Epithelial cell of prostate (primary cell): Measurements from ENCODE around the gene PTCD3.
A peak's percentile ranks its signal among the peaks of the same experiment; 100 is the strongest.

ENCODE experiments used
- DNase-seq: peaks from one replicate; pipeline ENCODE4 v3.0.0-alpha.2; 2011; ENCODE audit warnings: low read depth, low spot score
- H3K27ac ChIP-seq: fragments of 450-650 bp; 2 replicates; pipeline ENCODE4 v1.5.1; 2017; ENCODE audit warnings: mild to moderate bottlenecking

The PTCD3 gene

DNA sequence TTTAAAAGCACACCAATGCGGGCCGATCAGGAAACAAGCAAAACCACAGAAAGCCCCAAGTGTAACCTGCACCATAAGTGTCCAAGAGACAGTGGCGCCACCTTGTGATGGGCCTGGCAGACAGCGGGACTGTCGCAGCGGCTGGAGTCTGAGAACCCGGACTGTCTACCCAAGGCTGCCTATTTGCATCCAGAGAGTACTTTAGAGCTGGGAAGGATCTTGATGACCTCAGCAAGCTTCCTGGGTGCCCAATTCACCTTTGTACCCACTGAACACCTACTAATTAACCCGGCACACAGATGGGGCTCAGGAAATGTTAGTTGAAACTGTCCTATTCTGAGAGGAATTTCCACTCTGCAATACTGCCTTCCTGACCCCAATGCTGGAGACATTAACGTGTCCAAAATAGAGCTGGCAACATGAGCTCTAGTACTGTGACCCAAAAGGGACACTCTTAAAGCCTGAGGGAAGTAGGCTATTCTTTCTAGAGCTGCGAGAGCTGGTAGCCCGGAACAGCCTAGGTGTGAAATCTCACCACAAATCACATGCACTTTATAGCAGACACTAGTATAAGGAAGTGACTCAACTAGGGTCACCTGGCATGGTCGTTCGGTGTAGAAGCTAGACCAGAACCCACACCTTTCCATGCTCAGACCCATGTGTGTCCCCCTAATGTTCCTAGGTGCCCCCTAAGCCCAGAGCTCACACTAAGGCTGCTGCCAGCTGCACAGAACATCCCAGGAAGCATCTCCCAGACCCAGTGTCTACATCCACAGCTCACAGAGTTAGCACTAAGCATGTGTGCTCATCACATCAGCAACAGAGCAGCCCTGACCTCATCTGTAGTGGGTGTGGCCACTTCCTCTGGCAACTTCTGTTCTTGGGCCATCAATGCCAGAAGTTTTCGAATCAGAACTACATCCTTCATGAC, 25.8 kb upstream of the PTCD3 start:
- peak; percentile 16 for DNase-seq
- H3K27ac ChIP-seq = no peak overlapping the region

DNA sequence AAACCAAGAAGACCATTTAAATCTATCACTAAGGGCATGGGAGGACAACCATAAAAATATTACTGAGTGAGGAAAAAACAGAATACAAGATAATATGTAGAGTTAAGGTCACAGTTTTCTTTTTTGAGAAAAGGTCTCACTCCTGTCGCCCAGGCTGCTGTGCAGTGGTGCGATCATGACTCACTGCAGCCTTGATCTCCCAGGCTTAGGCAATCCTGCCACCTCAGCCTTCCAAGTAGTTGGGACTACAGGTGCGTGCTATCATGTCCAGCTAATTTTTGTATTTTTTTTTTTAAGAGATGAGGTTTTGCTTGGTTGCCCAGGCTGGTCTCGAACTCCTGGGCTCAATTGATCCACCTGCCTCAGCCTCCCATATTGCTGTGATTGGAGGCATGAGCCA, 24.3 kb upstream of the PTCD3 start:
- DNase-seq = no peak
- no peak overlapping the region for H3K27ac ChIP-seq

DNA sequence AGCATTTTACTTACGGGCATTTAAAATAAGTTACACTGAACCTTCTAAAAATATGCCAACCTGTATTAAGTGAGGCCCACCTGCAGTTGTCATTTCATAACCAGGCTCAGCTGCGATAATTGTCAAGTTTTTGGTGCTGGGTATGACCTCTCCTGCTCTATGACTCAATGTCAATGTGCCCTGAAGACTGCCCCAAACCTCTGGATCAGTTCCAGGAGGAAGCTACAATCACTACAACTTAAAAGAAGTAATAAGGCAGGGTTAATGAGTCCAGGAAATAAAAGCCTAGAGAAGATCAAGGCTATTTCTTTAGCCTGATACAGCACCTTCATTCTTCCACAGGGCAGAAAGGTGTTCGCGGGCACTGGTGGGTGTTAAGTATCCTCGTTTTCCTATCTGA, 23.3 kb upstream of the PTCD3 start:
- DNase-seq = no peak
- H3K27ac ChIP-seq = no peak overlapping the region

DNA sequence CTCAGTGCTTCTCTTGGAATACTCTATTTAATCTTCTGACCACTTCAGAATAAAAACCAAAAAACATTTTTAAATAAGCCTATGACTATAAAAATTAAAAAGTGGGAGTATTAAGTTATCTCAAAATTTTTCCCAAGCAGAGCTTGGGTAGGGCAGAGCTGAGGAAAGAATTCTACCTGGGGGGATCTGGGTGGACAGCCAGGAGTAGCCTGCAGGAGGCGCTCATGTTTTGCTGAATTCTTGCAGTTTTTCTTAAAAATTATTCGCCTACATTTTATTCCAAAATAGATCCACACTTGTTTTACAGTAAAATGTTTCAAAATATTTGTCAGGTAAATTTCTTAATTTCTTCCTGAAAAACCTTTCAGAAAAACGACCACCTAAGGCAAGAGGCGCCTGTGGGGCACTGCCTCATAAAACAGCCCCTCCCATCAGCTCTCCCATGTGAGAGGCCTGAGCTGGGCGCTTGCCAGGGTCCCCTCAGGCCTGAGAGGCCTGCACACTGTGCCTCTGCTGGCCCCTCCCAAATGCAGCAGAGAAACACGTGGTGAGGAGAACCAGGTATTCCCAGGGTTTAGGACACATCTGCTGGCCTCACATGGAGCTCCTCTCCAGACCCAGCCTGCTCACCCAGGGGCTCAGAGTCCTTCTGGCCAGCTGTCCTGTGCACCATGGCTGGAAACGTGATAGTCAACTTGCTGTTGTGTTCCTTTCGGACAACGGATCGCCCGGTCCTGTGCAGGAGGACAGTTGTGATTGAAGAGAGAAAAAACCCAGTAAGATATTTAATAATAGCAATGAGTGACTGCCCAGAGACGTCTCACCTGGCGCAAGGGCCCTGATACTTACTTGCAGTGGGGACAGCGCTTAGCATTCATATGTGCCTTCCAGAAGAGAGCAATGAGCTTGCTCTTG, 17.8 kb upstream of the PTCD3 start:
- H3K27ac ChIP-seq = no peak overlapping the region
- no peak for DNase-seq

DNA sequence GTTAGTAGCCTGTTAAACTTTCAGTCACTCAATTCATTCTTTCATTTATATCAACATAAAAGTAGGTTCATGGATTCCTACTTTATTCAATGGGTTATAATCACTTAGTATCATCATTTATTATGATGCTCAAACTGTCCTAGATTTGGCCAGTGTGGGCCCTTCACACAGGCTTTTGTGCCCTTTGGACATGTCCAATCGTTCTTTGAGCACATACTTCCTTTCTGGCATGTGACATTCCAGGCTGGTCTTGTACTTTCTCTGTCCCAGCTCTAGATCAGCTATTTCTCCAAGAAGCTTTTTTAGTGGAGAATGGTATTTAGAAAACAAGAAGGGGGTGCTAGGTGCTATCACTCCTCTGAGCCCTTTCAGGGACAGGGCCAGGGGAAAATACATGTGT, 11.8 kb upstream of the PTCD3 start:
- DNase-seq = no peak
- H3K27ac ChIP-seq = no peak overlapping the region

DNA sequence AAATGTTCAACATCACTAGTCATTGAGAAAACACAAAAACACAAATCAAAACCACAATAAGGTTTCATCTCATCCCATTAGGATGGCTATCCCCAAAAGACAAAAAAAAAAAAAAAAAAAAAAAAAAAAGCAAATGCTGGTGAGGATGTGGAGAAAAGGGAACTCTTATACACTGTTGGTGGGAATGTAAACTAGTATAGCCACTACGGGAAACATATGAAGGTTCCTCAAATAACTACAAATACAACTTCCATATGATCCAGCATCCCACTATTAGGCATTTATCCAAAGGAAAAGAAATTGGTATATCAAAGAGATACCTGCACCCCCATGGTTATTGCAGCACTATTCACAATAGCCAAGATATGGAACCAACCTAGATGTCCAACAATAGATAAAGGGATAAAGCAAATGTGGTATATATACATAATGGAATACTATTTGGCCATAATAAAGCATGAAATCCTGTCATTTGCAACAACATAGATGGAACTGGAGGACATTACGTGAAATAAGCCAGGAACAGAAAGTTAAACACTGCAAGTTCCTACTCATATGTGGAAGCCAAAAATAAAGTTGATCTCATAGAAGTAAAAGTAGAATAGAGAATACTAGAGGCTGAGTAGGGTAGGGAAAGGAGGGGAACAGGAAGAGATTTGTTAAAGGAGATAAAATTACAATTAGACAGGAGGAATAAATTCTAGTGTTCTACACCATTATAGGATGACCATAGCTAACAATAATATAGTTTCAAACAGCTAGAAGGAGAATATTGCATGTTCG, 8.7 kb upstream of the PTCD3 start:
- H3K27ac ChIP-seq = no peak overlapping the region
- DNase-seq = no peak

DNA sequence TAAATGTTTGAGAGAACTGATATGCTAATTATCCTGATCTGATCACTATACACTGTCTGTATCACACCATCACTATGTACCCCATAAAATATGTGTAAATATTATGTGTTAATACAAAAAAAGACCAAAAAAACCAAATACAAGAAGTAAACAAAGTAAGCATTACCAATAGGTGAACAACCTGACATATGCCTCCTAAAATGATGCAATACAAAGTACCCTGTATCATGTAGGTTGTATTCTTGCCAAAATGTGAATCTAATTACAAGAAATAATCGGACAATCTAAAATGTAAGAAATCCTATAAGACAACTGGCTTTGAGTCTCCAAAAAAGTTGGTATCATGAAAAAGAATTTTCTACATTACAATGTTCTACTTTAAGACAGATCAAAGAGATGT, 8.1 kb upstream of the PTCD3 start:
- no peak overlapping the region for H3K27ac ChIP-seq
- DNase-seq = no peak

DNA sequence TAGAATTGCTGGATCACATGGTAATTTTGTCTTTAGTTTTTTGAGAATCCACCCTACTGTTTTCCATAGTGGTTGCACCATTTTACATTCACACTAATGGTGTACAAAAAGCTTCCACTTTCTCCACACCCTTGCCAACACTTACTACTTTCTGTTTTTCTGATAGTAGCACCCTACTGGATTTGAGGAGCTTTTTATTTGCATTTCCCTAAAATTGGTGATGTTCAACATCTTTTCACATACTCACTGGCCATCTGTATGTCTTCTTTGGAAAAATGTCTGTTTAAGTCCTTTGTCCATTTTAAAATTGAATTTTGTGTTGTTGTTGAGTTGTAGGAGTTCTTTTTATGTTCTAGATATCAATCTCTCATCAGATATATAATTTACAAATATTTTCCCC, 3.9 kb upstream of the PTCD3 start:
- no peak for DNase-seq
- H3K27ac ChIP-seq = no peak overlapping the region

DNA sequence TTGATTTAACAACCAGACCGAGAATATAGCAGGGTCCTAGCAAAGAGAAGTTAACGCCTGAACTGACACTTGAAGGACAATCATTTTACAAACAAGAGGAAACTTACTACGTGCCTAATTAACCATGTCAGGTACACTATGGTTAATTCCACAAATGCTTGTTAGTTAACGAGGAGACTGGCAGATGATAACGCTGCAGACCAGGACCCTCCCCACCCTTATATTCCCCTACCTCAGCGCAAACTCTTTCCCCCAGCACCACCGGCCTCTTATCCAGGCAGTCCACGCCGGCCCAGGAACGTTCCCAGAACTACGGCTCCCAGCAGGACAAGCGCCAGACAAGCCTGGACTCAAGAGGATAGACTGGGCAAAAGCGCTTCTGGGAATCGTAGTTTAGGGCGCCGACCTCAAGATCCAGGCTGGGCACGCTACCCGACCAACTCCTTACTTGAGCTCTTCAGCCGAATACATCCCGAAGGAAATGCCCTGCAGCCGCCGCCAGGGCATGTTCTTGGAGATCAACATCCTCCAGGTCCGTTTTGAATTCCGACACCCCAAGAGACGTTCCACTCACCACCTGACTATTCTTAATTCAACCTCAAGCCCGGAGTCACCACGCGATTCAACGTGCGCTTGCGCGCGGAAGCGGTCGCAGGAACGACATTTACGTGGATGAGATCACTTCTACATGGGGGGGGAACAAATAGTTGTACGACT, 625 bp upstream of the PTCD3 start, which contains the start of gene POLR1A:
Gene POLR1A (minus strand): TSS at position 635 of the 717 bp plus-strand sequence. CDS start 110 bp downstream, at position 525.
- H3K27ac ChIP-seq = peak within 1 kb of the TSS; percentile 65
- peak; percentile 74 for DNase-seq

DNA sequence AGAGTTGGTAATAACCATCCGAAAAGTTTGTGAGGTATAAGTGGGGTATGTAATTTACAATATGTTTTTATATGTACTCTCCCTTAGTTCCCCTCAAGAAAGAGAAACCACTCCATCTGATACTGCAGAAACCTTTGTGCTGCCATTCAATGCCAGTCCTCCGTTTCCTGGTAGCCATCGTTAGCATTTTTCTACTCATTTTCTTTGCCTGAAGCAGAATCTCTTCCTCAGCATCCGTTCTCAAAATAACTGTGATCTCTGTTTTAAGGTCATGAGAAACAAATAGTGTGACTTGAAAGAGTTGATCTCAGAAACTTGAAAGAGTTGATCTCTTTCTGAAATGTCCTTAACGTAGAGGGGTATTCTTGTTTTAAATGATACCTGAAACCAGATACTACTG, 996 bp downstream of the PTCD3 start:
- H3K27ac ChIP-seq = no peak overlapping the region

DNA sequence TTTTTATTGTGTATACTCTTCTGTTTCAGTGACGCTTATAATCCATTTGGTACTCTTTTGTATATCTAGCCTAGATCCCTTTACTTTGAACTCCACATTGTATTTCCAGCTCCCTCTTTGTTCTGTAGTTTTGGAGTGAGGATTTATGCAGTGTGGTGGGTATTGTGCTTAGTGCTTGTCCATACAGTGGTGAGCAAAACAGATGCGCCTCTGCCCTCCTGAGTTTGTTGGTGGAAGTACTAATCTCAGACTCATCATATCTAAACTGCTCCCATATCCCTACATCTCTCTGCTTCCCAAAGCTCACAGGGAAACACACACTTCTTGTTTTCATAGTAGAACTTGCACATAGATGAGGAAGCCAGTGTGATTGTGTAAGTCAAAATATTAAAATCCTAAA, 12.1 kb downstream of the PTCD3 start:
- no peak overlapping the region for H3K27ac ChIP-seq
- no peak for DNase-seq

More for the DNA sequence above, 996 bp downstream of the PTCD3 start:
- DNase-seq = no peak

DNA sequence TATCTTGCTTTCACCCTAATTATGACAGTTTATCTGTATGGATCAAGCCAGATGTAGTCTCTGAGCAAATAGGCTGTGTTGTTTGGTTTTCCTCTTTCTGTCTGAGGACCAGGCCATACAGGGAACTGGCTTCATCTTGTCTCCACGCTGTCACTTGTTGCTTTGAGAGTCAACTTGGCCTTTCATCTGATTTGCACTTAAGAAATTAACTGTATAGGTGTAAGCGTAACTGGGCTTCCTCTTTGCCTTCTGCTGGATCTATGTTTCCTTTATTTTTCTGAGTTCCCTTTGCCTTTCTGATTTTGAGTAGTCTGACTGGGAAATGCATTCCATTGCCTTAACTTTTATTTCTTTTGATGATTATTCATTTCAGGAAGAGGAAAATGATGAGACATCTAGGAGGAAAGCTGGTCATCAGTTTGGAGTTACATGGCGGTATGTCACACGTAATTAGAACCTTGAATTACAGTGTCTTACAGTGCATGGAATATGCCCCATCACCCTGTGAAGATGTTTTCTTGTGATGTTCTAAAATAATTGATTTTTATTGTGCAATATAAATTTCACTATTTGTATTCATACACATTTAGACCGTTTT, 17.4 kb downstream of the PTCD3 start:
- H3K27ac ChIP-seq = no peak overlapping the region
- DNase-seq = no peak

DNA sequence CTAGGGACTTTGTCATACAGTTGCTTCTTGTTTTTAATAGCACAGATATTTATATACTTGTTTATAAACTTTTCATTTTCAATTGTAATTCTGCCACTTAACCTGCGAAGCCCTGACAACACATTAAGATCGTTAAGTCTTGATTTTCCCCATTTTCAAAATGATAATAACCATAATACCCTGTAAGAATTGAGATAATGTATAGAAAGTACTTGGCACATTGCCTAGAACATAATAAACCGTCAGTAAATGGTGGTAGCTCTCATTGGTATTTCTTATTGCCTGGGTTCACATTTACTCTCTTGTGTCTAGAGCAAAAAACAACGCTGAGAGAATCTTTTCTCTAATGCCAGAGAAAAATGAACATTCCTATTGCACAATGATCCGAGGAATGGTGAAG, 18.6 kb downstream of the PTCD3 start:
- H3K27ac ChIP-seq = no peak overlapping the region
- DNase-seq = no peak

DNA sequence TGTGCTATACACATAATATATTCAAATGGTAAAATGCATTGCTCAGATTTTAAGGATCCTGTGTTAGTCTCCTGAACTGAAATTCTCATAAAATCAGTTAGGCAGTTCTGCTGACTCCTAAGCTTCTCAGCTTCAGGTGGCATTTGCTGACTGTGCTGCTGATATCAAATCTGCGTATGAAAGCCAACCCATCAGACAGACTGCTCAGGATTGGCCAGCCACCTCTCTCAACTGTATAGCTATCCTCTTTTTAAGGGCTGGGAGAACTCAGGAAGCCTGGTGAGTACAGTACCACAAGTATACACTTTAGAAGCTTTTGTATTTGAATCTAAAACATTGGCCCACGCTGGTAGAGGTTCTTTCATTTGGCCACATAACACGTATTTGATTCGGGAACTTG, 28.7 kb downstream of the PTCD3 start:
- no peak overlapping the region for H3K27ac ChIP-seq
- DNase-seq = no peak

DNA sequence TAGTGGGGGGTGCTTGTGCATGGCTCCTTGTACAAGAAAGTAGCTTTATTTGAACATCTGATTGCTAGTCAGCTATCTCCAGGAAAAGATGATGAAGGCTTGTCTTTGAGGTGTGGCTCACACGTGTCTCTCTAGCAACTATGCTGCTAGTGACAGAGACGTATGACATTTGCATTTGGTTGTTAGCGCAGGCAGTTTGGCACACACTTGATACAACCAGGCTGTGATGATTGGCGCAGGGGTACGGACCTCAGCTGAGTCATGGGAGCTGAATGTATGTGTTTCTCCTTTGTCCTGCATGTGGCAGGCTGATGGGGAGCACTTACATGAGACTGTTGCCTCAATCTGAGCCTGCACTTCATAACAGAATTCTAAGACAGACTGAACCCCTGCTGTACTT, 29.6 kb downstream of the PTCD3 start:
- no peak overlapping the region for H3K27ac ChIP-seq
- DNase-seq = no peak

DNA sequence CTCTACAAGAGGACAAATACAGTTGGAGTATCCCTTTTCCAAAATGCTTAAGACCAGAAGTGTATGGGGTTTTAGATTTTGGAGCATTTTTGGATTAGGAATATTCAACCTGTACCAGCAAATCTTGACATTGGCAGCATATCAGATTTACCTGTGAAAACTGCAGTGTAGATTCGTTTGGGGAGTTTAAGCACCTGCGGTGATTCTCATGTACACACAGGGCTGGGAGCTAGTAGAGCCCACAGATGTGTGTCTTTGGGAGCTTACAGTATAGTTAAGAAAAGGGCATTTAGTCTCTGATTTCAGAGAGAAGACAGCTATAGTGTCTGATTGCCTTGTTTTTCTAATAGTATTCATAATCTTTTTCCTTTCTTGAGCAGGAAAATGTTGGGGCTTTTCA, 30.1 kb downstream of the PTCD3 start:
- DNase-seq = no peak
- H3K27ac ChIP-seq = no peak overlapping the region

DNA sequence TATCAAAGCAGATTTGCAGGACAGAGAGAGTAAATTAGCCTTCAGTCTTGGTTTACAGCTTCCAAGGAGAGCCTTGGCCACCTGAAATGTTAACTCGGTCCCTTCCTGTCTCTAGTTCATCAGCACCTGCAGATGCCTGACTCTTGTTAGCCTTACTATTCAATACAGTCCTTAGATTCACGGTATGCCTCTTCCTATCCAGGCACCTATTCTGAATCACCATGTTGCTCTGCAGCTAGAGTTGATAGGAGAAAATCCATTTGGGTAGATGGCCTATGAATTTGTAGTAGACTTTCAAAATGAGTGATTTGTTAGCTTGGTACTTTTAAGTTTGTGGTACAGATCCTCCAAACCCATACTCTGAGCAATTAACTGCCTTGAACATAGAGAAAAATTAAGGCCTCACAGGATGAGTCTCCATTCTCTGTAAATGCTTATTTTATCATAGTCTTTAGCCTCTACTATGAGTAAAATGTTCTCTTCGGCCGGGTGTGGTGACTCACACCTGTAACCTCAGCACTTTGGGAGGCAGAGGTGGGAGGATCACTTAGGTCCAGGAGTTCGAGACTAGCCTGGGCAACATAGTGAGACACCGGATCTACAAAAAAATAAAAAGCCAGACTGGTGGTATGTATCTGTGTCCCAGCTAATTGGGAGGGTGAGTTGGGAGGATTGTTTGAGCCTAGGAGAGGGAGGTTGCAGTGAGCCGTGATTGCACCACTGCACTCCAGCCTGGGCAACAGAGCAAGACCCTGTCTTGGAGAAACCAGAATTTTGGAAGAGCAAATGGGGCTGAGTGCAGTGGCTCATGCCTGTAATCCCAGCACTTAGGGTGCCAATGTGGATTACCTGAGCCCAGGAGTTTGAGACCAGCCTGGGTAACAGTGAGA, 32.9 kb downstream of the PTCD3 start:
- no peak overlapping the region for H3K27ac ChIP-seq
- DNase-seq = no peak

DNA sequence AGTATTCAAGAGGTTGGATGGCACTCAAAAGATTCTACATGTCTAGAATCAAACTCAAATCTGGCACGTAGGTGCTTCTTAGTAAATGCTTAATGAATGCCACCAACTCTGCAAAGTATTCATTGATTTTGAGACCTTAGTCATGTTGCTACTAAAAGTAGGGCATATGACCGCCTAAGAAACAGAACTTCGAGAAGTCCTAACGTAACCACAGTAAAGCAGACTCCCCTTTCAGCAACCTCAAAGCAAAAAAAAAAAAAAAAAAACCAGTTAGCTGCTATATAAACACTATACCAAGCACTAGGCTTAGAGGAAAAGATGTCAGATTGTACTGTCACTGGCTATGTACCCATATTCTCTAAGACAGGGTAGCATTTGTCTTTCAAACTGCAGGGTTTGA, 33.9 kb downstream of the PTCD3 start:
- no peak overlapping the region for H3K27ac ChIP-seq
- no peak for DNase-seq
